Kidney tubule cell (primary cell): ENCODE measurements around the gene ALX3.

Experiments used
- DNase-seq: peaks from one replicate; pipeline ENCODE4 v3.0.0-alpha.2; 2018; ENCODE audit warnings: low spot score

ALX3 gene

DNA sequence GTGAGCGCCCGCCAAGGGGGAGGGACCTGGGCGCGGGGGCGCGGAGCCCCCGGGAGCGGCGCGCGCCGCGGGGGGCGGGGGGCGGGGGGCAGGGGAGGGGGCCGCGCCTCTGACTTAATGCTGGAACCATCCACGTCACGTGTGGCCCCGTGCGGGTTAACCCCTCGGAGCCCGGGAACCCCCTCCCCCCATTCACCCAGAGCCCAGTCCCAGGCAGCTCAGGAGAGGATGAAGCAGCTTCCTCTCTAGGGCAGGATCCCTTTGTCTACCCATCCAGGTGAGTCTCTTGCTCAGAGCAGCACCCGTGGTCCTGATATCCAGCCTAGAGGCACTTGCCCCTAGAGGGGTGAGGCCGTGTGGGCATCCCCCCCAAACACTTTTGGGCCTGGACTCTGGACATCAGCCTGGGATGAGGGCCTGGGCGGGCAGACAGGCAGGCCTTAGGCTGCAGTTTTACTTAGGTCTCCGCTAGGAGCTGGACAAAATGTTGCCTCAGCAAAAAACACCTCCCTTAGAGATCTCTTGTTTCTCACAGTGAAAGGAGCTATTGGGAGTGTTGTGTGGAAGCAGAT lies at the start of gene ALX3:
TSS of gene ALX3 (minus strand) at position 2 of the 572 bp plus-strand sequence. CDS start 60 bp downstream, outside the sequence.
- no peak for DNase-seq

DNA sequence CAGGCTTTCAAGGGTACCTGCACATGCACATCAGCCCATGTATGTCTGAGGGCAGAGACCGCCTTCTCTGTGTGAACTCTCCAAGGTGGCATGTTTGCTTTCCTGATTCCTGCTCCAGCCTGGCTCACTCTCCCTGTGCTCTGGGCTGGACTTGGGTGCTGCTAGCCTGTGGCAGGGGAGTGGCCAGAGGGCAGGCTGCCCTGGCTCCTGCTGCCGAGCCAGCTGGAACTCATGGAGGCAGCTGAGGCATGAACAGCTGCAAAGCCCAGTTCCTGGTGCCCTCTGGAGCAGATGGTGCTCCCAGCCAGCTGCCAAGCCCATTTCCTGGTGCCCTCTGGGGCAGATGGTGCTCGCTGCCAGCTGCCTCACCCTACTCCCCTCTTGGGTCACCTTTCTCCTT lies 49.4 kb upstream of the ALX3 start:
- no peak for DNase-seq

DNA sequence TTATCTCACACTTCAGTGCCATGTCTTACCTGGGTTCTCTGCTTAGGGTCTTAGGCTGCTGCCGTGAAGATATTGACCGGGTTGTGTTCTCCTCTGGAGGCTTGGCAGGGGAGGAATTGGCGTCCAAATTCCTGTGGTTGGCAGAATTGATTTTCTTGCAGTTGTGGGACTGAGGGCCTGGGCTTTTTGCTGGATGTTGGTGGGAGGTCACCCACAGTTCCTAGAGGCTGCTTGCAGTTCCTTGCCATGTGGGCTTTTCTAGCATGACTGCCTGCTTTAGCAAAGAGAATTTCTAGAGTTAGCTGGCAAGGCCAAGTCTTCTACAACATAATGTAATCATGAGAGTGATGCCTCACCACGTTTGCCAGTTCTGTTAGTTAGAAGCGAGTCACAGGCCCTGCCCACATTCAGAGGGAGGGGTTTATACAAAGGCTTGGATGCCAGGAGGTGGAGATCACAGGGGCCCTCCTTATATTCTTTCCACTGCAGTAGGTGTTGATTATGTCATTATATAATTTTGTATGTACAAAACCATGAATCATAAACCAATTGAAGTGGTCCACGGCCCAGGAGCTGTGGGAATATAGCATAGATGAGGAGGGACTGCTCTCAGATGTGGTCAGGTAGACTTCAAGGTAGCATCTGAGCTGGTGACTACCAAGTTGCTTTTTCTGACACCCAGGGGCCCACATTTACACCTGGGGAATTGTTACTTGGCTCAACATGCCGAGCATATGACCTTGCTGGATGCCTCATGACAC lies 48.3 kb upstream of the ALX3 start:
- DNase-seq: peak; percentile 70

DNA sequence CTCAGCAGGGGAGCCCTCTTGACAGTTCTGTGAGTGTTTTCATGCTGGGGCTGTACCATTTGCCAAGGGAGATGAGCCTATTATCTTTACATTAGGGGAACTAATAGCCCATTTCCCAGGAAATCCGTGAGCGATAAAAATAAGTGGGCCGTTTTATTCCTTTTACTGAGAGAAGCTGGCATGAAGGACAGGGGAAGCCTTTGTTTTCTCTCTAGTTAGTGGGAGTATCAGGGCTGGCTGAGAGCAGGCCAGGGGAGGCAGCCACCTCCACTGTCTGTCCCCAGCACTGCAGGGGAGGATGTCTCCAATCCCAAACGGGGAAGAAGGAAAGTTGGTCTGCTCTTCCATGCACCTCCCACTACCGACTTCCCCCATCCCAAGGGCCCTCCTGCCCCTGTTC lies 44.3 kb upstream of the ALX3 start:
- DNase-seq: no peak

DNA sequence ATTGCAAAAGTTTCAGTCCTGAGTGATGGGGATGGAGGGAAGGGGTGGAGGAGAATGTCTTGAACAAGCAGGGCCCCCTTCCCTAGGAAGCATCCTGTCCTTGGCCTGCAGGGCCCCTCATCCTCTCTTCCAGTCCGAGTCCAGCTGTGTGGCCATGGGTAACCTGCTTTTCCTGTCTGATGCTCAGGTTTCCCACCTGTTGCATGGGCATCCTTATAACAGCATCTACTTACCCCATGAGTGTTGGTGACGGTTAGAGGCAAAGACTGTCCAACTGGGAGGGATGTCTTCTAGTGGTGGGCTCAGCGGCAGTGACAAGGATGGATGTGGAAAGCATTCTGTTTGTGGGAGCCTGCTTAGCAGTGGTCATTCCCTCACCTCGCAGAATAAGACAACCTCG lies 43.7 kb upstream of the ALX3 start:
- no peak for DNase-seq

DNA sequence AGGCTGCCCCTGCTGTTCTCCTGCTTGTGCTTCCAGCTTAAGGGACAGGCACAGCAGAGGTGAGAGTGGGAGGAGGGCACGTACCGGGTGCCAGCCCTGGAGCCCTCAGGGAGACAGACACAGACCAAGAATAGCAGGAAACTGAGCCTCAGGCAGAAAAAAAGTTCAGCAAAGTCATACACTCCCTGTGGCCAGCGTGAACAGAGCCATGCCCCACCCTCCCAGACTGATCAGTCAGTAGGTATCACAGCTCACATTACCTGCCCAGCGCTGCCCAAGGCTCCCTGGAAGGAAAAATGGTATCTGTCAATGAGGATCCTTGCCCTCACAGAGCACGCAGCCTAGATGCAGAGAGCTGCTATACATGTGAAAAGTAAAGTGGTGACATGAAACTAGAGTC lies 43.1 kb upstream of the ALX3 start:
- no peak for DNase-seq

DNA sequence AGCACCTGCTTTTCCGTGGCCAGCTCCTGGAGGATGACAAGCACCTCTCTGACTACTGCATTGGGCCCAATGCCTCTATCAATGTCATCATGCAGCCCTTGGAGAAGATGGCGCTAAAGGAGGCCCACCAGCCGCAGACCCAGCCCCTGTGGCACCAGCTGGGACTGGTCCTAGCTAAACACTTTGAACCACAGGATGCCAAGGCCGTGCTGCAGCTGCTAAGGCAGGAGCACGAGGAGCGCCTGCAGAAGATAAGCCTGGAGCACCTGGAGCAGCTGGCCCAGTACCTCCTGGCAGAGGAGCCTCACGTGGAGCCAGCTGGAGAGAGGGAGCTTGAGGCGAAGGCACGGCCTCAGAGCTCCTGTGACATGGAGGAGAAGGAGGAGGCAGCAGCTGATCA lies 42.2 kb upstream of the ALX3 start:
- no peak for DNase-seq

DNA sequence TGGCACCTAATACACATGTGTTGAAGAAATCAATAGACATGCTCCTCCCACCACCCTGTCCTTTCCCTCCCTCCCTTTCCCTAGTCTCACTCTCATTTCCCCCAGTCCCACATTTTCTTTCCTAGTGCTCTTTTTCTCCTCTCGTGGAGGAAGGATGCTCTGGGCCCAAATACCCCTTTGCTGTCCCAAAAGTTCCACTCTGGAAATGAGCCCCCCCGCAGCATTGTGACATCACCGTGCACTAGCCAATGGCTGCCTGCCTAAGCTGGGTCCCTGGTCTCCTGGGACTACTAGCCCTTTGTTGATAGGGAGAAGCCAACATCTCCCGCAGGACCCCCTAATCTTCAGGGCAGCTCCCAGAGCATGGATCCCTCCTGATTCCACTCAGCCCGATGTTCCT lies 41.7 kb upstream of the ALX3 start, which contains the start of gene UBL4B:
TSS of gene UBL4B (plus strand) at position 301 of the 400 bp plus-strand sequence. CDS start at position 393, 92 bp downstream.
- DNase-seq: no peak

DNA sequence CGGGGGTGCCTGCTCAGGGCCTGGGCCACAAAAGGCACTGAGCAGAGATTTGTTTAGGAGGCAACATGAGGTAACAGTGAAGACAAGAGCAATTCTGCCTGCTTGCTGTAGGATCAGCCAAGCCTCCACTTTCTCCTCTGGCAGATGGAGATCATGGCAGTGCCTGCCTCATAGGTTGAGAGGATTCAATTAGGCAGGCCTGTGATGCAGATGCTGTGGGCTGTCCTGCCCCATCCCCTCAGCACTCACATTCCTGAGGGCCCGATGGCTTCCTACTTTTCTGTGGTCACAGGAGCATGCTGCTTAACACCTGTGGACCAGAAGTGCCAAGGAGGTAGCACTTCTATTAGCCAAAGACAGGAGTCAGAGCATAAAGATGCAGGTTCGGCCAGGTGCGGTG lies 40.6 kb upstream of the ALX3 start:
- DNase-seq: no peak

DNA sequence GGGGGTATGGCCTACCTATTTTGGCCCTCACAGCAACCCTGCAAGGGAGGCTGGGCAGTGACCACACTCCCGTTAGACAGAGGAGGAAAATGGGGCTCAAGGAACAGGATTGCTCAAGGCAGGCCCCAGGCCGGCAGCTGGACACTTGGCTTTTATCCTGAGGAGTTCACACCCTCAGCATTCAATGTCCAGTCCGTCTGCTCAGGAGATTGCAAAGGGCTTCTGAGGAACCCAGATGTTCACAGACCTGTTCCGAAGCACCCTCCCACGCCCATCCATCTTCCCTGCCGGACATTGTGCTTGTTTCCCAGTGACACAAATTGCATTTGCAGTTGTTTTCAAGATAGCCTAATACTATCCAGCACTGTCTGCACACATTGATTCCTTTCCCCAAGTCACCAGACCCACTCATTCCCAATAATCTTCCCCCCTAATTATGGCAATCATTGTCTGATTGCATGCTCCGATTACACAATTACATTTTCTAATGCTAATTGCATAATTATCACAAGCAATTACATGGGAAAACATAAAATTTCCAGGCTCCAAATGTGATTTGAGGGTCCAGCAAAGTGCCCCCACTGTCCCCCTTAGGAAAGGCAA lies 37.5 kb upstream of the ALX3 start:
- DNase-seq: no peak

DNA sequence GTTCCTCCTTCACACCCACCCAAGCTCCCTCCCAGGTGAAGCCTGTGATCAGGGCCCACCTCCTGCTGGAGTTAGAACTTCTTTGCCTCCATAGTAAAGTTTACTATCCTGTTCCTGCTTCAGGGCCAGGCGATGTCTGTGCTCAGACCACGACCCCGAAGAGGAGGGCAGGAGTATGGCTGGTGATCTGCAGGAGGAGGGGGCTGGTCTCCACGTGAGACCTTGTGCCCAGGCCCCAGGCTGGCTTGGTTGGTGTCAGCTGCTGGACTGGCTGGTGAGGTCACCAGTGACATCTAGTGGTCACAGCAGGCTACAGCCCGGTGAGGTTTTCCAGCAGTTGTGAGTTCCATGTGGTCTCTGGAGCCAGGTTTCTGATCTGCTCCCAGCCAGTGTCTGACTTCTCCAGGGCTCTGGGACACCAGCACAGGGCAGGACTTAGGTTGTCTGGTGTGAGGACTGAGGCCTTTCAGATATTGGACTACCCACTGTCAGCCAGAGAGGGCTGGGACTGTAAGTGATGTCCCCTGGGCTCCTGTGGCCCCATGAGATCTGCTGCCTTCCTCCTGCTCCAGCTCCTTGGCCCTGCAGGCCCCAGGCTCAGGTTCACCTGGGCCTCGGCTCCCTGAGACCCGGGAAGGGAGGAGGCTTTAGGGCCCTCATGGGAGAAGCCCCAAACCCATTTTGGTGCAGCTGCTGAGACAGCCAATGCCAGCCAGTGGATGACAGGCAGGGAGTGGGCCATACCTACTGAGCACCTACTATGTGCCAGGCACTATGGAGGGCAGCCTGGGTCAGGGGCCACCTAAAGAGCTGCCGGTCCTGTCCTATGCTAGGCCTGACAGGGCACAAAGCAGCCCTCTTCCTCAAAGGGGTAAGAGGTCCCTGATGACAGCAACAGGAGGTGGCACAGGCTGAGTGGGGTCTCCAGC lies 35.8 kb upstream of the ALX3 start:
- peak; percentile 70 for DNase-seq

DNA sequence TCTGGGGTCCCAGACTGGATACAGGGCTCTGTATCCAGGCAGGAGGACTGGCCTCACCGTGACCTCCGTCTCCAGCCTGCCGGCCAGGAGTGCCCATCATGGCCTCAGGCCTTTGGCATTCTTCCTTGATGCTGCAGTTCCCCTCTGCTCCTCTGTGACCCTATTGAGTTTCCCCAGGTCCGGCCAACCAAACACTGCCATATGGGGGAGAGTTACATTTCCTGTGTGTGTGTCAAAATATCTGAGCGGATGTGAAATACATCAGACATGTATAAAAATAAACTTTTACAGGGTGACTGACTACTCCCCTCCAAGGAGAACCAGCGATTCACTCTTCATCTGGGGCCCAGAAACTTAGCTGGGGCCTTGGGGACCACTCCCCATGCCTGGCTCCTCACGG lies 31.6 kb upstream of the ALX3 start:
- no peak for DNase-seq

DNA sequence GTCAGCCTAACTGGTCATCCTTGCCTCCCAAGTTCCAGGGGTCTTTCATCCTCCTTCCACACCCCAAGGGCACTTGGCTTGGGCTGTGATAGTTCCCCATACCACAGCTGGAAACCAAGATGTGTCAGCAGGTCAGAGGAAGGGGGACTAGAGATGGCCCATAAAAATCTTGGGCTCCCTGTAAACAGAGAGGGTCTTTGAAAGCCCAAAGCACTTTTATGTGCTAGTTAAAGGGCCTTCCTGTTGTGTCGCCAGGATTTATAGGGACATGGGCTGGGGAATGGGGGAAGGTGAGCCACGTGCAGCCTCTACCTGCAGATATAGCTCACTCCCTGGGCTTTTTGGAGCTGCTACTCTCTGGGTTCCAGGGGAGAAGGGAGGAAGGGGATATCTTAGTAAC lies 29.9 kb upstream of the ALX3 start:
- DNase-seq: no peak

DNA sequence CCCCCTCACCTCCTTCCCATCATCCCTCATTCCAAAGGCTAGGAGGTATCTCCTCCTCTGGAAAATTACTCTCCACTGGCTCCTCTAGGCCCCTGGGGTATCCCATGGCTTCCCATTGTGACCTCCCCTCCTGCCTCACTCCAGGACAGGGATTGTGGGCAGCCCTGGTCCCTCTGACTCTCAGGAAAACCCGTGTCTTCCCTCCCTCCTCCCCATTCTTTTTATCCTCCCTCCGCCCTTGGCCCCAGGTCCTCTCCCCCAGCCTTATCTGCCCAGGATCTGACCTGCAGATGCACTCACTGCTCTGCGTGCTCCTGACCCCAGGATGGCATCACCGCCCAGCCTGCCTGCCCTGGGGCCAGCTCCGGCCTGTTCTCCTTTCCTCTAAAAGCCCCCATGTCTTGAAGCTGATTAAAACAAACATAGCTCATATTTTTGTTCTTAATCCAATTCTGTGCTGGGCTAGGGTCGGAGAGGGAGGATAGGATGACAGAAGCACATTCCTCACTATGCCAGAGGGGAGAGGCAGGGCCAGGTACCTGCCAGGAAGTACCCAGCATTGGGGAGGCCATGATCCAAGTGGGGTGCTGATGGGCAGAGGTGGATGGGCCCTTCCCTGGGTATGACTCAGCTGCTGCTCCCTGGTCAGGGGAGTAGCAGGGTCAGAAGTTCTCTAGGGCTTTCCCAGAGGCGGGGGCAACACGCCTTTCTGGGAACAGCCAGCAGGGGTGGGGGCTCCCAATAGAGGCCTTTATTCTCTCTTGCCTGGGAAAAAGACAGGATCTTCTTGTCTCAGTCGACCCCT lies 28.0 kb upstream of the ALX3 start:
- no peak for DNase-seq

DNA sequence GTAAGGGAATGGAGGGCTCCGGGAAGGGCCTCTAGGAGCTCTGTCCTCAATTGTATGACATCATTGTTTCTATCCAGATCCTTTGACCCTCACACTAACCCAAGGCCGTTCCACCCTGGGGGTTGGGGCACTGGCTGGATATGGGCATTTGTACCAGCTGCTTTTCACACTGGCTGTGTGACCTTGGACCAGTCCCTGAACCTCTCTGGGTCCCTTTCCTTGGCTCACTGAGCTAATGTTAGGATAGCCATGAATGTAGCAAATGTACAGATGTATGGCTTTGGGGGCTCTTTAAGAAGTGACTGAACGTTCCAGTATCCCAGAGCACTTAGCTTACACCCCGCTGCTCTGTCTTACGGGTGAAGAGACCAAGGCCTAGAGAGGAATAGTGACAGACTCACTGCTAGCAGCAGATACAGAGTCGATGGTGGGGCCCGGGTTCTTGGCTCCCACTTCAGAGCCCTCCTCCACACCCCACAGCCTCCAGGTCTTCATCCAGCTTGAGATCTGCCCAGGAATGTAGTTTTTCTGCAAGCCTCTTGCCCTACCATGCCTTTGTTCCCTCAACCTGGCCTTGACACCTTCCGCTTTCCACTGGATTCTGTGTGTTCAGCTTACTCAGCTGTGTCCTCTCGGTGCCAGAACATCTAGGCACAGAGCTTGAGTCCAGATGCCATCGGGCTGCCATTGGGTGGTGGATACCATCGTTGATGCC lies 27.2 kb upstream of the ALX3 start:
- no peak for DNase-seq

DNA sequence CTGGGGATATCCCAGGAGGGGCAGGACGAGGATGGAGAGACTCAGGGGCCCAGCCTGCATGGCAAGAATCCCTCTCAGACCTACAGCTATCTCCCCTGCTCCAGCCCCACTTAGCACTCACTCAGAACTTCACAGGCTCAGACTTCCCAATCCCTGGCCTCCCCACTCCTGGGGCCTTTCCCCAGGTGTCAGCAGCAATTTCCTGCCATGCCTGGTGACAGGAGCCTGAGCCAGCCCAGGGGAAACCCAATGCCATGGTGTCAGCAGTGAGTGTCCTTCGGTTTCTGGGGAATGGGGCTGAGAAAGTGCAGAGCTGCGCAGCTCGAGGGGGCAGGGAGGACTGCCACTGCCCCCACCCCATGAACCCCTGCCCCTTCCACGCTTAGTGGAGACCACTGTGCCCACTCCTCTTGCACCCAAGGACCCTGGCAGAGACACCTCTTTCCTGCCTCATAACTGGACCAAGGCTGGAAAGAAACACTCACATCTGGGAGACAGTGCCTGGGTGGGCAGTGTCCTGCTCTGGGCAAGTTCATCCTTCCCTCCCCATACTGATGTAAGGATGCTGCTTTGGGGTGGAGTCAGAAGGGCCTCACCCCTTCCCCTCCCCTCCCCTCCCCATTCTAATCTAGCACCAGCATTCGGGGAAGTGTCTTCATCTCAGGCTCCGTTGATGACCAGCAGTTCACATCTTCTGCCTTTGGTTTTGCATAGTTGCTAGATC lies 24.6 kb upstream of the ALX3 start:
- no peak for DNase-seq

DNA sequence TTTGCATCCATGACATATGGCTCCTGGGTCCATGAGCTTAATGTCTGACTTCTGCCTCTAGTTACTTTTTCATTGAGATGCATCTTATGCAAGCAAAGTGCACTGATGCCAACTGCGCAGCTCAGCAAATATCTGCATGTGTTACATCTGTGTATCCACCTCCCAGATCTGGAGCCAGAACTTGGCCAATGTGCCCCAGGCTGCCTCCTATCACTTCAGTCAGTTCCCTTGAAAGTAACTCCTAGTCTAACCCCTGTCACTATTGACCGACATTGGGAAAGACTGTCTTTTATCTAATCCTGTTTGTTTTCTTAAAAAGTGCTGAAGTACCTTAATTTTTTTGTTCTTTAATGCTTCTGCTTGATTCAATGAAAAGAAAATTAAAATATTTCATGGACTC lies 22.5 kb upstream of the ALX3 start:
- no peak for DNase-seq

DNA sequence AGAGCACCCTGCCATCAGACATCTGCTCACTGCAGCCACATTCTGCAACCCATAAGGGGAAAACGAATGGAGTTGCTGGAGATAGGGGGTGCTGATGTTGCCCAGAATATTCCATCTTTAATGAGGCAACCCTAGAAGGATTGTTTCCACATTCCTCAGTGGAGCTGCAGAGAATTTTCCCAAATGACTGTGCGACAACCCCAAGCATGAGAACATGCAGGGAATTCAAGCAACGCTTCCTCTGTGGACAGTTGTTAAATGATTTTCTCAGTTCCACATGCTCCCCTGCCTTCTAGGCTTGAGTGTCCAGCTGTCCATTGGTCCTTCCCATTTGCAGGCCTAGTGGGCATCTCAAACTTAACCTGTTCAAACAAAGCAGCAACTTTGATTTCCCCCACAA lies 21.3 kb upstream of the ALX3 start:
- DNase-seq: no peak

DNA sequence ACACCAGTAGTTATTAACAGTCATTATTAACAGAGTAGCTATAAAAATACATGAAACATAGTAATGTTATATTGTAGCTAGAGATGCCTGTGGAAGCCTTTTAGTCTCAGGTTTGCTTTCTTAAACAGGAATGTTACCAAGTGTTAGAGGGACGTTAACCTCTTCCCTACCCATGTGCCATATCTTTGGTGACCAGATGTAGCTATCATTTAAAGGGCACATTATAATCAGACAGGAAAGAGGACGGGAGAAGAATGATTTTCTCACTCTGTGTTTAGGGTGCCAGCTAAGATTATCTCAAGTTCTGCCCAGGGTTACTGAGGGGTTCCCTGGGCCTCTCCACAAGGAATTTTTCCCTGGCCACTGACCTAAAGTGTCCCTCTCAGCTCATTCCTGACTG lies 20.9 kb upstream of the ALX3 start:
- DNase-seq: no peak

DNA sequence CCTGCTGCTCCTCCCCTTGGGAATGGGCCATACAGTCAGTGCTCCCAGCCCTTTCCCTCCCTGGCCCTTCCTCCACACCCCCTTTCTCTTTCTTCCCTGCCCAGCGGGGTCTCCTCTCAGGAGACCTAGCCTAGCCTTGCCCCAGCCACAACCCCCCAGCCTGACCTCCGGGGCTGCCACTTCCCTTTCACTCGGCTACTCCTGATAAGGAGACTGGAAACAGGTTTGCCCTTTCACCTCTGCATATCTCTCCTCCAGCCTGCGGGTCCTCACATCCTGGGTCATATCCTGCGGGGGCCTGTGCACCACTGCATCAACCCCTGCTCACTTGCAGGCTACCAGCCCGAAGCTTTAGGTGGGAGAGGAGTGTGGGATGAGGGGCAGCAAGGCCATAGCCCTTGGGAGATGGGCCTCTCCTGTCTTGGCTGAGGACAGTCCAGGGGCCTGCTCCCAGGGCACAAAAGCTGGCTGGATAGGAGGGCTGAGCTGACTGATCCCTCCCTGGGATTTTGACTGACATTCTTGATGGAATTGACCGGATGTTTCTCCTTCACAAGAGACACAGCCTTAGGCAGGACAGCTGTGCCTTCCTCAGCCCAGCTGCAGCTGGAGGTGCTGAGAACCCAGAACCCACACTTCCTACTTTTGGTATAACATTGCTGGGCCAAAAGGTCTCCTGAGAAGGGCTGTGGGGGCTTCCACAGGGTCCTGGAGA lies 19.2 kb upstream of the ALX3 start:
- no peak for DNase-seq
